Activated CD8-positive, alpha-beta T cell treated with anti-CD3 and anti-CD28 coated beads for 36 hours (primary cell): ENCODE data around the gene MPND. TPM values are rescaled to one million over a fixed set of nuclear protein-coding genes. Genes with fewer than 3 reads are reported as not detected.

Source experiments
- ATAC-seq: fragments of 200-7000 bp; cut with Tn5 transposase; one replicate; pipeline ENCODE4 v1.10.0; 2021; ENCODE audit warnings: mild to moderate bottlenecking, moderate library complexity
- CTCF ChIA-PET: fragments of 350-600 bp; sonication (Branson Sonifier 250); formaldehyde crosslinking; loops from one replicate; lab custom pipeline; 2021; ENCODE audit warnings: antibody characterized with exemption; lab: Charles Lee
- POLR2A ChIA-PET: fragments of 350-600 bp; sonication (Branson Sonifier 250); formaldehyde crosslinking; loops from one replicate; lab custom pipeline; 2021; ENCODE audit warnings: antibody characterized with exemption; lab: Charles Lee
- DNase-seq: peaks from one replicate; pipeline ENCODE4 v3.0.0-alpha.2; 2020
- H3K27ac Mint-ChIP-seq: one replicate; pipeline ENCODE4 v1.8.0; 2021; ENCODE audit warnings: mild to moderate bottlenecking, mixed read lengths
- H3K27me3 Mint-ChIP-seq: one replicate; pipeline ENCODE4 v1.8.0; 2021; ENCODE audit warnings: mixed read lengths
- H3K36me3 Mint-ChIP-seq: one replicate; pipeline ENCODE4 v1.8.0; 2021; ENCODE audit warnings: low read depth, mixed read lengths
- H3K4me1 Mint-ChIP-seq: one replicate; pipeline ENCODE4 v1.8.0; 2021; ENCODE audit warnings: low read depth, mixed read lengths
- H3K4me3 Mint-ChIP-seq: one replicate; pipeline ENCODE4 v1.8.0; 2021; ENCODE audit warnings: mild to moderate bottlenecking, moderate library complexity, mixed read lengths
- H3K9me3 Mint-ChIP-seq: one replicate; pipeline ENCODE4 v1.8.0; 2021; ENCODE audit warnings: mixed read lengths
- intact Hi-C: fragments of 100-400 bp; cut with micrococcal nuclease; formaldehyde crosslinking; loops from one replicate; pipeline ENCODE4 v1.10.0; 2022
- total RNA-seq, 2 experiments: library from RNA; stranded (reverse); gene quantifications; one replicate each; pipeline ENCODE4 v1.2.3, GENCODE V29; 2021
- TF ChIP-seq, protein P1 (sequence below): fragments of 200-600 bp; IDR thresholded peaks from one replicate; pipeline ENCODE4 v1.8.0; 2022; ENCODE audit warnings: antibody characterized with exemption, mild to moderate bottlenecking

Gene MPND
- total RNA-seq, 2 experiments from 2014 or later: 15.5 to 16.6 TPM

GRCh38 chr19:4352701-4353121 lies 9.3 kb downstream of the MPND start:
- ChIA-PET CTCF (interaction anchor here (0.8 to 5.6 kb wide), 36 partner anchors 9 to 123 kb away, joined by 3 to 84 read pairs (median 5); partner anchors contain the start of genes EBI3, MPND, SH3GL1 and STAP2), POLR2A (interaction anchor here (1.0 to 1.5 kb wide), 4 partner anchors 9 to 33 kb away, joined by 3 to 7 read pairs (median 4); partner anchors contain the start of gene MPND)
- Mint-ChIP-seq H3K27me3 (no peaks in the 10 kb centered on the region), H3K36me3 (no peaks in the 10 kb centered on the region), H3K4me1 (peaks cover 2% of the 10 kb centered on the region), H3K4me3 (no peak overlapping the region), H3K9me3 (no peaks in the 10 kb centered on the region), H3K27ac (no peak overlapping the region)
- DNase-seq (peak; percentile 75), ATAC-seq (peak; percentile 90)
- intact Hi-C loops: loop anchor here (5.0 kb wide), 1 partner anchor 85 kb away; no protein-coding TSS in a partner anchor
- TF ChIP-seq, protein P1, sequence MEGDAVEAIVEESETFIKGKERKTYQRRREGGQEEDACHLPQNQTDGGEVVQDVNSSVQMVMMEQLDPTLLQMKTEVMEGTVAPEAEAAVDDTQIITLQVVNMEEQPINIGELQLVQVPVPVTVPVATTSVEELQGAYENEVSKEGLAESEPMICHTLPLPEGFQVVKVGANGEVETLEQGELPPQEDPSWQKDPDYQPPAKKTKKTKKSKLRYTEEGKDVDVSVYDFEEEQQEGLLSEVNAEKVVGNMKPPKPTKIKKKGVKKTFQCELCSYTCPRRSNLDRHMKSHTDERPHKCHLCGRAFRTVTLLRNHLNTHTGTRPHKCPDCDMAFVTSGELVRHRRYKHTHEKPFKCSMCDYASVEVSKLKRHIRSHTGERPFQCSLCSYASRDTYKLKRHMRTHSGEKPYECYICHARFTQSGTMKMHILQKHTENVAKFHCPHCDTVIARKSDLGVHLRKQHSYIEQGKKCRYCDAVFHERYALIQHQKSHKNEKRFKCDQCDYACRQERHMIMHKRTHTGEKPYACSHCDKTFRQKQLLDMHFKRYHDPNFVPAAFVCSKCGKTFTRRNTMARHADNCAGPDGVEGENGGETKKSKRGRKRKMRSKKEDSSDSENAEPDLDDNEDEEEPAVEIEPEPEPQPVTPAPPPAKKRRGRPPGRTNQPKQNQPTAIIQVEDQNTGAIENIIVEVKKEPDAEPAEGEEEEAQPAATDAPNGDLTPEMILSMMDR: peak; percentile 98

DNA sequence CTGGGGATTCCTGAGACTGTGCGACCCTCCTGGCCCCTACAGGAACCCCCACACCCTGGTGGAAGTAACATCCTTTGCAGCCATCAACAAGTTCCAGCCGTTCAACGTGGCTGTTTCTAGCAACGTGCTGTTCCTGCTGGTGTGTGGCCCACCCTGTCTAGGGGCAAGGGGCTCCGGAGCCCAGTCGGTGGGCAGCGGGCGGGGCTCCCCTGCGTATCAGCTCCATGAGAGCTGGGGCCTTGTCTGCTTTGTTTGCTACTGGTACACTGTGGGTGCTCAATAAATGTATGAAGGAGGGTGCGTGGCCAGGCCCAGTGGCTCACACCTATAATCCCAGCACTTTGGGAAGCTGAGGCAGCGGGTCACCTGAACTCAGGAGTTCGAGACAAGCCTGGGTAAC lies 10.9 kb downstream of the MPND start:
- TF ChIP-seq, protein P1: no peak
- Mint-ChIP-seq H3K27ac (no peak overlapping the region), H3K9me3 (no peaks in the 10 kb centered on the region), H3K27me3 (no peaks in the 10 kb centered on the region), H3K4me3 (no peak overlapping the region), H3K36me3 (peaks cover 1% of the 10 kb centered on the region), H3K4me1 (peaks cover 2% of the 10 kb centered on the region)
- CTCF ChIA-PET: interaction anchor here (2.9 to 5.6 kb wide), 2 partner anchors 32 to 88 kb away, joined by 12 to 84 read pairs; no protein-coding TSS in a partner anchor
- POLR2A ChIA-PET: no interaction called here
- no peak for DNase-seq
- intact Hi-C loops: loop anchor here (5.0 kb wide), 1 partner anchor 87 kb away; no protein-coding TSS in a partner anchor
- no peak for ATAC-seq

DNA sequence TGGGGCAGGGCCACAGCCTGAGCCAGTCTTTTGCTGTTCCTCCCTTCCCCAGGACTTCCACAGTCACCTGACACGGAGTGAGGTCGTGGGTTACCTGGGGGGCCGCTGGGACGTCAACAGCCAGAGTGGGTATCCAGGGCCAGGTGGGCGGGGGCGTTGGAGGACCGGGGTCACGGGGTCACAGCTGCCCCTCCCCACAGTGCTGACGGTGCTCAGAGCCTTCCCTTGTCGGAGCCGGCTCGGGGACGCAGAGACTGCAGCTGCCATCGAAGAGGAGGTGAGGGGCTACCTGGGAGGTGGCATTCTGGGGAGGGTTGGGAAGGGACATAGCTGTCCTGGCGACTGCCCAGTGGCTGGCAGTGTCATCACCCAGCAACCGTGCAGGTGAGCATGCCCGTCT lies 11.5 kb downstream of the MPND start:
- H3K9me3 Mint-ChIP-seq: no peaks in the 10 kb centered on the region
- intact Hi-C loops: loop anchor here (5.0 kb wide), 1 partner anchor 88 kb away; no protein-coding TSS in a partner anchor
- no peaks in the 10 kb centered on the region for H3K27me3 Mint-ChIP-seq
- no peak for DNase-seq
- no peak overlapping the region for H3K4me3 Mint-ChIP-seq
- ChIA-PET POLR2A (interaction anchor here (0.6 kb wide), 1 partner anchor 32 kb away, joined by 3 read pairs; no protein-coding TSS in a partner anchor), CTCF (interaction anchor here (5.6 kb wide), 1 partner anchor 89 kb away, joined by 84 read pairs; no protein-coding TSS in a partner anchor)
- peaks cover 2% of the 10 kb centered on the region for H3K4me1 Mint-ChIP-seq
- H3K36me3 Mint-ChIP-seq: peaks cover 1% of the 10 kb centered on the region
- H3K27ac Mint-ChIP-seq: no peak overlapping the region
- TF ChIP-seq, protein P1: no peak
- no peak for ATAC-seq

DNA sequence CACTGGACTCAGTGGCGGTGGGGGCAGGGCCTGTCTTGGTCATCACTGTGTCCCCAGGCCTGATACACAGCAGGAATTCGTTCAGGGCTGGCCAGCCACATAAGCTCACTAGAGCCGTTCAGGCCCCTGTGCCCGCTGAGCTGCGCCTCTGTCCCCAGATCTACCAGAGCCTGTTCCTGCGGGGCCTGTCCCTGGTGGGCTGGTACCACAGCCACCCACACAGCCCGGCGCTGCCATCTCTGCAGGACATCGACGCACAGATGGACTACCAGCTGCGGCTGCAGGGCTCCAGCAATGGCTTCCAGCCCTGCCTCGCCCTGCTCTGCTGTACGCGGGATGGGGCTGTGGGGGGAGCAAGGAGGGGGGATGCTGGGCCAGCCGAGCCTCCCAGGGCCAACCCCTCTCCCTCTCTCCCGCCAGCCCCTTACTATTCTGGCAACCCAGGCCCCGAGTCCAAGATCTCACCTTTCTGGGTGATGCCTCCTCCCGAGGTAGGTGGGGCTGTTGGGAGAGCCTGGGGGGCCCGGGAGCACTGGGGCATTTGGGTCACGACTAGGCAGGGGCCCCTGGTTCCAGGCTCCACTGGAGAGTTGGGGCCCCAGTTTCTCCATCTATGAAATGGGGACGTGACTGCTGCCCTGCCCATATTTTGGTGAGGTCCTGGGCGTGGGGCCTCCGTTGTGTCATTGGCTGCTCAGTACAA lies 13.9 kb downstream of the MPND start:
- Mint-ChIP-seq H3K36me3 (peaks cover 4% of the 10 kb centered on the region), H3K9me3 (no peaks in the 10 kb centered on the region), H3K4me1 (peaks cover 2% of the 10 kb centered on the region), H3K4me3 (no peak overlapping the region), H3K27me3 (no peaks in the 10 kb centered on the region), H3K27ac (no peak overlapping the region)
- DNase-seq (no peak), ATAC-seq (no peak)
- intact Hi-C loops: no loop called here
- POLR2A ChIA-PET: interaction anchor here (1.5 kb wide), 1 partner anchor 90 kb away, joined by 5 read pairs; no protein-coding TSS in a partner anchor
- CTCF ChIA-PET: interaction anchor here (0.8 to 3.8 kb wide), 2 partner anchors 14 to 89 kb away, joined by 3 to 10 read pairs; partner anchors contain the start of gene MPND
- TF ChIP-seq, protein P1: no peak
